IMR-90 (cell line): ENCODE data around the gene CHST5. TPM values are rescaled to one million over a fixed set of nuclear protein-coding genes. Genes with fewer than 3 reads are reported as not detected.
"Not testable (repeated sequence)": the region's sequence is repeated elsewhere in the genome, so short reads cannot be mapped to it uniquely, and the experiment has no call there.

Experiments
- ATAC-seq: fragments of 200-7000 bp; cut with Tn5 transposase; 2 replicates; pipeline ENCODE4 v1.9.1; 2020; ENCODE audit warnings: low read depth, mild to moderate bottlenecking, moderate library complexity
- BruUV-seq: library from RNA; stranded (reverse); fragments of 400-500 nt; replicated peaks from 2 replicates; lab custom pipeline; 2021; lab: Mats Ljungman, UMichigan
- CTCF ChIA-PET: fragments of 300-600 bp; formaldehyde crosslinking; extraction: SDS; loops from one replicate; lab custom pipeline; 2021; ENCODE audit warnings: antibody characterized with exemption; lab: Yijun Ruan, JAX
- POLR2A ChIA-PET: fragments of 300-600 bp; sonication (Branson Sonifier 250); formaldehyde crosslinking; loops from one replicate; lab custom pipeline; 2022; ENCODE audit warnings: antibody characterized with exemption; ENCODE audit not compliant: unreplicated experiment; lab: Charles Lee
- DNase-seq: peaks from one replicate; pipeline ENCODE4 v3.0.0; 2013
- H2AFZ ChIP-seq: replicated peaks from 2 replicates; pipeline ENCODE3; 2013; ENCODE audit warnings: low read length, mild to moderate bottlenecking; ENCODE audit not compliant: poor library complexity
- H2AK5ac ChIP-seq: 2 replicates; pipeline ENCODE4 v1.6.1; 2013; ENCODE audit warnings: low read depth, low read length, inconsistent platforms
- H2AK9ac ChIP-seq: replicated peaks from 2 replicates; pipeline ENCODE3; 2013; ENCODE audit warnings: mild to moderate bottlenecking, low read depth, low read length, moderate library complexity; ENCODE audit not compliant: poor library complexity
- H2BK120ac ChIP-seq: 2 replicates; pipeline ENCODE4 v1.6.1; 2013; ENCODE audit warnings: low read depth, low read length, inconsistent platforms
- H2BK15ac ChIP-seq: 3 replicates; pipeline ENCODE4 v1.6.1; 2013; ENCODE audit warnings: low read depth, low read length, inconsistent platforms
- H2BK20ac ChIP-seq: 2 replicates; pipeline ENCODE4 v1.6.1; 2013; ENCODE audit warnings: low read depth, mild to moderate bottlenecking, inconsistent platforms, low read length, moderate library complexity
- H2BK5ac ChIP-seq: 2 replicates; pipeline ENCODE4 v1.6.1; 2013; ENCODE audit warnings: mild to moderate bottlenecking, low read depth, low read length, inconsistent platforms; ENCODE audit not compliant: poor library complexity, severe bottlenecking
- H3K14ac ChIP-seq: replicated peaks from 2 replicates; pipeline ENCODE4 v1.6.1; 2013; ENCODE audit warnings: low read depth, low read length, inconsistent platforms
- H3K18ac ChIP-seq: 2 replicates; pipeline ENCODE4 v1.6.1; 2013; ENCODE audit warnings: low read depth, low read length, control low read depth
- H3K23ac ChIP-seq: 2 replicates; pipeline ENCODE4 v1.6.1; 2013; ENCODE audit warnings: low read depth, low read length, inconsistent platforms
- H3K27ac ChIP-seq: 2 replicates; pipeline ENCODE4 v1.5.1; 2013; ENCODE audit warnings: mild to moderate bottlenecking, control low read depth, low read length; ENCODE audit not compliant: insufficient read depth
- H3K27me3 ChIP-seq: 2 replicates; pipeline ENCODE4 v1.6.1; 2013; ENCODE audit warnings: low read length; ENCODE audit not compliant: control insufficient read depth, insufficient read depth
- H3K36me3 ChIP-seq: 2 replicates; pipeline ENCODE4 v1.6.1; 2013; ENCODE audit warnings: low read length, mixed read lengths; ENCODE audit not compliant: control insufficient read depth, insufficient read depth
- H3K4ac ChIP-seq: 2 replicates; pipeline ENCODE4 v1.6.1; 2013; ENCODE audit warnings: low read depth, low read length, inconsistent platforms
- H3K4me1 ChIP-seq: 2 replicates; pipeline ENCODE4 v1.6.1; 2013; ENCODE audit warnings: low read length, mixed read lengths; ENCODE audit not compliant: control insufficient read depth, insufficient read depth
- H3K4me2 ChIP-seq: 2 replicates; pipeline ENCODE4 v1.6.1; 2013; ENCODE audit warnings: low read depth, mild to moderate bottlenecking, control low read depth, low read length, moderate library complexity
- H3K4me3 ChIP-seq: 2 replicates; pipeline ENCODE4 v1.5.1; 2013; ENCODE audit warnings: low read depth, mild to moderate bottlenecking, control low read depth, low read length, moderate library complexity; ENCODE audit not compliant: insufficient read depth
- H3K56ac ChIP-seq: 2 replicates; pipeline ENCODE4 v1.6.1; 2013; ENCODE audit warnings: low read length, inconsistent platforms; ENCODE audit not compliant: insufficient read depth; ENCODE audit errors: extremely low read depth
- H3K79me1 ChIP-seq, 2 experiments: 2 replicates each; pipeline ENCODE4 v1.6.1; 2013; ENCODE audit warnings: low read length in 2 of 2, inconsistent platforms in 1 of 2, low read depth in 1 of 2
- H3K9ac ChIP-seq: 2 replicates; pipeline ENCODE4 v1.6.1; 2013; ENCODE audit warnings: low read depth, low read length, control low read depth
- H3K9me1 ChIP-seq: 2 replicates; pipeline ENCODE4 v1.6.1; 2013; ENCODE audit warnings: low read length, inconsistent platforms; ENCODE audit not compliant: insufficient read depth
- H3K9me3 ChIP-seq: 2 replicates; pipeline ENCODE4 v1.6.1; 2013; ENCODE audit warnings: low read length; ENCODE audit not compliant: control insufficient read depth, insufficient read depth
- H4K20me1 ChIP-seq: 2 replicates; pipeline ENCODE4 v1.6.1; 2013; ENCODE audit warnings: low read length, inconsistent platforms; ENCODE audit not compliant: insufficient read depth
- H4K5ac ChIP-seq: 2 replicates; pipeline ENCODE4 v1.6.1; 2013; ENCODE audit warnings: mild to moderate bottlenecking, low read depth, low read length, control low read depth
- H4K8ac ChIP-seq, 2 experiments: 2 replicates each; pipeline ENCODE4 v1.6.1; 2013; ENCODE audit warnings: low read depth in 2 of 2, low read length in 2 of 2, control low read depth in 1 of 2, inconsistent platforms in 1 of 2
- H4K91ac ChIP-seq: 2 replicates; pipeline ENCODE4 v1.6.1; 2013; ENCODE audit warnings: low read depth, low read length, inconsistent platforms; ENCODE audit not compliant: insufficient read depth
- CEBPB ChIP-seq: IDR thresholded peaks from 2 replicates; pipeline ENCODE4 v1.6.1; 2012; ENCODE audit warnings: low read depth, low read length, improper control_type of control experiment
- MXI1 ChIP-seq: IDR thresholded peaks from 2 replicates; pipeline ENCODE4 v1.6.1; 2012; ENCODE audit warnings: low read depth, mild to moderate bottlenecking, low read length, moderate library complexity, borderline replicate concordance
- WGBS, 2 experiments: methylation state at CpG; one replicate each; pipeline versions ENCODE4 v1.1.5 to v1.1.7; 2013; ENCODE audit warnings: missing lambda C conversion rate in 2 of 2; ENCODE audit not compliant: insufficient read length in 1 of 2; ENCODE audit errors: extremely low coverage in 2 of 2; 5-methylcytosine and 5-hydroxymethylcytosine counted together
- dilution Hi-C: fragments of 300-500 bp; cut with HindIII; formaldehyde crosslinking; loops from one replicate; pipeline ENCODE4 v1.14.3; 2018; ENCODE audit warnings: low sequenced_read_pairs; ENCODE audit not compliant: unreplicated experiment
- in situ Hi-C: fragments of 300-500 bp; cut with MboI; formaldehyde crosslinking; loops from 3 replicates; pipeline ENCODE4 v1.14.3; 2019; ENCODE audit warnings: low sequenced_read_pairs, inconsistent platforms, mixed read lengths
- intact Hi-C: fragments of 100-400 bp; cut with micrococcal nuclease; formaldehyde crosslinking; loops from 2 replicates; pipeline ENCODE4 v1.10.0; 2022
- polyA plus RNA-seq, 3 experiments: library from polyadenylated mRNA; depleted of rRNA; stranded (reverse); fragments of >200 nt; gene quantifications; 2 replicates each; pipeline ENCODE4 v1.2.3, GENCODE V29; 2012; ENCODE audit warnings: low replicate concordance in 1 of 3
- total RNA-seq: library from RNA; depleted of rRNA; stranded (reverse); fragments of >200 nt; gene quantifications from 2 replicates; pipeline ENCODE4 v1.2.3, GENCODE V29; 2012

CHST5 gene
- total and polyA plus RNA-seq, 2 of the 4 experiments (the other 2 are of a cell fraction), result not detected

- dilution Hi-C loops, H3K4me2 ChIP-seq: not testable (repeated sequence)
- WGBS, 2 experiments, result no CpG with 5 or more reads among the region's 6 CpGs
Measured at GRCh38 chr16:75501820-75502219, 34.1 kb downstream of the CHST5 start.

More at GRCh38 chr16:75501820-75502219, 34.1 kb downstream of the CHST5 start:
- POLR2A ChIA-PET, H4K8ac ChIP-seq, H2BK120ac ChIP-seq, H3K4me1 ChIP-seq, H4K5ac ChIP-seq, BruUV-seq, H3K56ac ChIP-seq, CTCF ChIA-PET, H3K4me3 ChIP-seq, H4K20me1 ChIP-seq, in situ Hi-C loops, H3K9ac ChIP-seq, H3K27ac ChIP-seq, H2AFZ ChIP-seq, H2AK9ac ChIP-seq, H3K27me3 ChIP-seq, H2AK5ac ChIP-seq, H3K14ac ChIP-seq, H3K4ac ChIP-seq, H2BK20ac ChIP-seq, H4K91ac ChIP-seq, H3K79me1 ChIP-seq, H3K9me1 ChIP-seq, H3K18ac ChIP-seq, H2BK5ac ChIP-seq, H2BK15ac ChIP-seq, H3K36me3 ChIP-seq, H3K23ac ChIP-seq, H3K9me3 ChIP-seq, intact Hi-C loops: not testable (repeated sequence)
- DNase-seq (peak; percentile 56), ATAC-seq (peak; percentile 80)
- peak; percentile 52 for TF ChIP-seq CEBPB
- TF ChIP-seq MXI1, result peak; percentile 67; the same call in 1 of the 2 replicates
